ENCODE data around the gene DGKK. TPM values are rescaled to one million over a fixed set of nuclear protein-coding genes. Genes with fewer than 3 reads are reported as not detected.

DGKK gene
- total and polyA plus RNA-seq, 2 donors (not counting 1 experiment from before 2014, with no cell fraction given), result 0.01 TPM; not detected in 1

- Histone ChIP-seq H3K27ac (ENCODE audit: low read length in 2 of 2) (no peak overlapping the region), H3K9me3 (ENCODE audit: control extremely low read depth in 1 of 3, control insufficient read depth in 2 of 3, insufficient read depth in 1 of 3, low read length in 2 of 3) (no peaks in the 10 kb centered on the region), H3K9ac (ENCODE audit: low read length) (no peak overlapping the region), H2AFZ (ENCODE audit: insufficient read depth, low read depth, low read length, poor library complexity, severe bottlenecking) (no peak overlapping the region), H3K36me3 (replicated peaks in 1 of 2; ENCODE audit: control extremely low read depth in 1 of 2, control insufficient read depth in 1 of 2, extremely low read depth in 1 of 2, insufficient read depth in 2 of 2, low read length in 1 of 2) (no peaks in the 10 kb centered on the region), H3K4me3 (ENCODE audit: control extremely low read depth in 1 of 5, extremely low read depth in 1 of 5, insufficient read depth in 1 of 5, low read depth in 2 of 5, low read length in 4 of 5) (no peak overlapping the region), H3K4me2 (replicated peaks; ENCODE audit: low read depth, low read length, poor library complexity, severe bottlenecking) (no peak overlapping the region), H4K20me1 (ENCODE audit: control insufficient read depth, insufficient read depth, low read length, poor library complexity, severe bottlenecking) (no peaks in the 10 kb centered on the region), H3K4me1 (ENCODE audit: control insufficient read depth in 2 of 2, insufficient read depth in 2 of 2, low read length in 2 of 2) (no peaks in the 10 kb centered on the region), H3K79me2 (ENCODE audit: control insufficient read depth, insufficient read depth, low read length) (no peaks in the 10 kb centered on the region), H3K27me3 (replicated peaks in 1 of 4; ENCODE audit: control extremely low read depth in 1 of 4, control insufficient read depth in 3 of 4, insufficient read depth in 4 of 4, low read length in 3 of 4) (no peaks in the 10 kb centered on the region)
- Mint-ChIP-seq H3K27me3 (peaks cover 7% of the 10 kb centered on the region), H3K4me1 (no peaks in the 10 kb centered on the region), H3K27ac (no peak overlapping the region), H3K4me3 (no peak overlapping the region), H3K9me3 (ENCODE audit: insufficient read depth) (no peaks in the 10 kb centered on the region)
- POLR2A ChIA-PET, result no interaction called here
- WGBS (ENCODE audit: insufficient coverage), result 80% methylated on average over 1 of the region's 5 CpGs
- DNase-seq (no peak), ATAC-seq (ENCODE audit: low read depth) (no peak)
- CTCF ChIA-PET, result no interaction called here
- intact Hi-C loops (cut with micrococcal nuclease), result no loop called here
- TF ChIP-seq, protein P1, sequence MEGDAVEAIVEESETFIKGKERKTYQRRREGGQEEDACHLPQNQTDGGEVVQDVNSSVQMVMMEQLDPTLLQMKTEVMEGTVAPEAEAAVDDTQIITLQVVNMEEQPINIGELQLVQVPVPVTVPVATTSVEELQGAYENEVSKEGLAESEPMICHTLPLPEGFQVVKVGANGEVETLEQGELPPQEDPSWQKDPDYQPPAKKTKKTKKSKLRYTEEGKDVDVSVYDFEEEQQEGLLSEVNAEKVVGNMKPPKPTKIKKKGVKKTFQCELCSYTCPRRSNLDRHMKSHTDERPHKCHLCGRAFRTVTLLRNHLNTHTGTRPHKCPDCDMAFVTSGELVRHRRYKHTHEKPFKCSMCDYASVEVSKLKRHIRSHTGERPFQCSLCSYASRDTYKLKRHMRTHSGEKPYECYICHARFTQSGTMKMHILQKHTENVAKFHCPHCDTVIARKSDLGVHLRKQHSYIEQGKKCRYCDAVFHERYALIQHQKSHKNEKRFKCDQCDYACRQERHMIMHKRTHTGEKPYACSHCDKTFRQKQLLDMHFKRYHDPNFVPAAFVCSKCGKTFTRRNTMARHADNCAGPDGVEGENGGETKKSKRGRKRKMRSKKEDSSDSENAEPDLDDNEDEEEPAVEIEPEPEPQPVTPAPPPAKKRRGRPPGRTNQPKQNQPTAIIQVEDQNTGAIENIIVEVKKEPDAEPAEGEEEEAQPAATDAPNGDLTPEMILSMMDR (IDR thresholded peaks at IDR 0.05), result no peak
- TF ChIP-seq EZH2 (IDR thresholded peaks at IDR 0.05; ENCODE audit: borderline replicate concordance, insufficient read depth, low read depth, low read length, poor library complexity, severe bottlenecking), result no peak
These were observed 39.6 kb downstream of the DGKK start for GRCh38 chrX:50430917-50431575.

DNA sequence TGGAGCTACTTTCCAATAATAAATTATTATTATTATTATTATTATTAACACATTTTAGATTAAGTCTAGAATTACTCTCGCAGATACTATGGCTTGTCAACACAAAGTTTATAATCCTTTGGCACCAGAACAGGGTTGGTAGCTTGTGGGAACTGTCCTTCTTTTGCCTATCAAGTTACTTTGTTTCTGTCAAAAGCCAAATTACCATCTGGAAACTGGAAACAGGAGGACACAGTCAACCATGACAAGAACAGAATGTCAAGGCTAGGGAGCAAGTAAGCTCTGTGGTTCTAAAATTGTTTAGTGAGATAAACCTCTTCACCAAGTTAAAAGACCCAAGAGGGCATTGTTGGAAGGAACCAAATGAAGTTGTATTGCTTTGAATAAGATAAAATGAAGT lies 42.5 kb downstream of the DGKK start:
- CTCF ChIA-PET, result no interaction called here
- H2AFZ ChIP-seq (ENCODE audit: insufficient read depth, low read depth, low read length, poor library complexity, severe bottlenecking), result no peak overlapping the region
- H3K27ac Mint-ChIP-seq, result no peak overlapping the region
- H4K20me1 ChIP-seq (ENCODE audit: control insufficient read depth, insufficient read depth, low read length, poor library complexity, severe bottlenecking), result no peaks in the 10 kb centered on the region
- DNase-seq (no peak), ATAC-seq (ENCODE audit: low read depth) (no peak)
- no peak overlapping the region for H3K9ac ChIP-seq (ENCODE audit: low read length)
- TF ChIP-seq EZH2 (IDR thresholded peaks at IDR 0.05; ENCODE audit: borderline replicate concordance, insufficient read depth, low read depth, low read length, poor library complexity, severe bottlenecking), result no peak
- TF ChIP-seq, protein P1 (IDR thresholded peaks at IDR 0.05), result no peak
- no peaks in the 10 kb centered on the region for H3K9me3 ChIP-seq (ENCODE audit: control extremely low read depth in 1 of 3, control insufficient read depth in 2 of 3, insufficient read depth in 1 of 3, low read length in 2 of 3)
- no peak overlapping the region for H3K4me3 Mint-ChIP-seq
- H3K27me3 Mint-ChIP-seq, result peaks cover 7% of the 10 kb centered on the region
- H3K36me3 ChIP-seq (replicated peaks in 1 of 2; ENCODE audit: control extremely low read depth in 1 of 2, control insufficient read depth in 1 of 2, extremely low read depth in 1 of 2, insufficient read depth in 2 of 2, low read length in 1 of 2), result no peaks in the 10 kb centered on the region
- H3K4me3 ChIP-seq (ENCODE audit: control extremely low read depth in 1 of 5, extremely low read depth in 1 of 5, insufficient read depth in 1 of 5, low read depth in 2 of 5, low read length in 4 of 5), result no peak overlapping the region
- no peaks in the 10 kb centered on the region for H3K9me3 Mint-ChIP-seq (ENCODE audit: insufficient read depth)
- H3K4me1 Mint-ChIP-seq, result no peaks in the 10 kb centered on the region
- no peak overlapping the region for H3K27ac ChIP-seq (ENCODE audit: low read length in 2 of 2)
- no peak overlapping the region for H3K4me2 ChIP-seq (replicated peaks; ENCODE audit: low read depth, low read length, poor library complexity, severe bottlenecking)
- POLR2A ChIA-PET, result no interaction called here
- WGBS (ENCODE audit: insufficient coverage), result no CpG with 5 or more reads among the region's 1 CpG
- intact Hi-C loops (cut with micrococcal nuclease), result no loop called here
- H3K79me2 ChIP-seq (ENCODE audit: control insufficient read depth, insufficient read depth, low read length), result no peaks in the 10 kb centered on the region
- no peaks in the 10 kb centered on the region for H3K4me1 ChIP-seq (ENCODE audit: control insufficient read depth in 2 of 2, insufficient read depth in 2 of 2, low read length in 2 of 2)
- no peaks in the 10 kb centered on the region for H3K27me3 ChIP-seq (replicated peaks in 1 of 4; ENCODE audit: control extremely low read depth in 1 of 4, control insufficient read depth in 3 of 4, insufficient read depth in 4 of 4, low read length in 3 of 4)
